Measurements from ENCODE around the gene OR10K2.
"Not testable (repeated sequence)": the region's sequence is repeated elsewhere in the genome, so short reads cannot be mapped to it uniquely, and the experiment has no call there.

OR10K2 gene

DNA sequence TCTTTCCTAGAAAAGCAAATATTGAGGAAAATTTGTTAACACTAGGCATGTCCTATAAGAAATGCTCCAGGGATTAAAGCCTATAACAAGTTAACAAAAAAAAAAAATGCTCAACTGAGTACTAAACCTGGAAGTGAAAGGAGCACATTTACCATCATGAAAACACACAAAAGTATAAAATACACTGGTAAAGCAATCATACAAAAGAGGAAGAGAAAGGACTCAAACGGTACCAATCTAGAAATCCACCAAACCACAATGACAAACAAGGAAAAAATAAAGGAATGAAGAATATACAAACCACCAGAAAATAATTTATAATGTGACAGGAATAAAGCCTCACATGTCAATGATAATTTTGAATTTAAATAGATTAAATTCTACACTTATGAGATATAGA, 51.2 kb downstream of the OR10K2 start:
- Histone ChIP-seq H3K36me3 (ENCODE audit: control insufficient read depth in 1 of 2, insufficient read depth in 2 of 2, low read depth in 1 of 2, low read length in 2 of 2) (no peaks in the 10 kb centered on the region), H3K4me2 (ENCODE audit: low read length, poor library complexity, severe bottlenecking) (no peak overlapping the region), H3K14ac (ENCODE audit: low read length in 2 of 2) (no peak overlapping the region), H3K9ac (ENCODE audit: low read length) (no peak overlapping the region), H3K79me1 (replicated peaks; ENCODE audit: low read length, poor library complexity, severe bottlenecking) (no peaks in the 10 kb centered on the region), H3K27me3 (ENCODE audit: control insufficient read depth in 1 of 2, insufficient read depth in 1 of 2, low read length in 2 of 2) (no peaks in the 10 kb centered on the region), H4K91ac (ENCODE audit: low read length) (no peak overlapping the region), H2AFZ (ENCODE audit: low read depth, low read length) (no peak overlapping the region), H3K4me3 (ENCODE audit: insufficient read depth in 1 of 2, low read depth in 1 of 2, low read length in 2 of 2) (no peak overlapping the region), H2BK5ac (ENCODE audit: low read depth, low read length, poor library complexity, severe bottlenecking) (no peak overlapping the region), H3K27ac (ENCODE audit: low read length, poor library complexity, severe bottlenecking) (no peak overlapping the region), H3K9me3 (ENCODE audit: control insufficient read depth, low read length) (peaks cover 4% of the 10 kb centered on the region), H2BK12ac (ENCODE audit: low read length in 2 of 2) (no peak overlapping the region), H2BK120ac (ENCODE audit: low read depth, low read length) (no peak overlapping the region), H2BK15ac (ENCODE audit: low read depth, poor library complexity, severe bottlenecking) (no peak overlapping the region), H3K23ac (ENCODE audit: low read length in 2 of 2) (no peak overlapping the region), H3K4me1 (ENCODE audit: control insufficient read depth, insufficient read depth, low read depth, low read length) (no peaks in the 10 kb centered on the region), H4K8ac (ENCODE audit: low read length) (no peak overlapping the region), H3K18ac (ENCODE audit: low read depth in 1 of 2, low read length in 2 of 2) (no peak overlapping the region), H3K4ac (ENCODE audit: low read depth in 1 of 2, low read length in 2 of 2) (no peak overlapping the region), H2AK5ac (ENCODE audit: low read length, severe bottlenecking) (no peak overlapping the region)
- no peak for DNase-seq
- no CpG with 5 or more reads among the region's 1 CpG for WGBS

DNA sequence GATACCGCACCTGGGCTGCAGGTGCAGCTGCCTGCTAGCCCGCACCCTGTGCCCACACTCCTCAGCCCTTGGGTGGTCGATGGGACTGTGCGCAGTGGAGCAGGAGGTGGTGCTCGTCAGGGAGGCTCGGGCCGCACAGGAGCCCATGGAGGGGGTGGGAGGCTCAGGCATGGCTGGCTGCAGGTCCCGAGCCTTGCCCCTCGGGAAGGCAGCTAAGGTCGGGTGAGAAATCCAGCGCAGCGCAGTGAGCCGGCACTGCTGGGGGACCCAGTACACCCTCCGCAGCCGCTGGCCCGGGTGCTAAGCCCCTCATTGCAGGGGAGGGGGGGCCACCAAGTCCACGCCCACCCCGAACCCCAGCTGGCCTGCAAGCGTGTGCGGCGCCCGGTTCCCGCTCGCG, 51.9 kb downstream of the OR10K2 start:
- not testable (repeated sequence) for DNase-seq; H4K91ac ChIP-seq (ENCODE audit: low read length); H4K8ac ChIP-seq (ENCODE audit: low read length); H3K27ac ChIP-seq (ENCODE audit: low read length, poor library complexity, severe bottlenecking); H3K4me3 ChIP-seq (ENCODE audit: insufficient read depth in 1 of 2, low read depth in 1 of 2, low read length in 2 of 2); H3K27me3 ChIP-seq (ENCODE audit: control insufficient read depth in 1 of 2, insufficient read depth in 1 of 2, low read length in 2 of 2); H2BK12ac ChIP-seq (ENCODE audit: low read length in 2 of 2); H3K4ac ChIP-seq (ENCODE audit: low read depth in 1 of 2, low read length in 2 of 2); H3K9ac ChIP-seq (ENCODE audit: low read length); H3K9me3 ChIP-seq (ENCODE audit: control insufficient read depth, low read length); H3K4me1 ChIP-seq (ENCODE audit: control insufficient read depth, insufficient read depth, low read depth, low read length); H2AK5ac ChIP-seq (ENCODE audit: low read length, severe bottlenecking); H2AFZ ChIP-seq (ENCODE audit: low read depth, low read length); H3K79me1 ChIP-seq (replicated peaks; ENCODE audit: low read length, poor library complexity, severe bottlenecking); H3K14ac ChIP-seq (ENCODE audit: low read length in 2 of 2); H3K18ac ChIP-seq (ENCODE audit: low read depth in 1 of 2, low read length in 2 of 2); H2BK15ac ChIP-seq (ENCODE audit: low read depth, poor library complexity, severe bottlenecking); H3K4me2 ChIP-seq (ENCODE audit: low read length, poor library complexity, severe bottlenecking); H3K36me3 ChIP-seq (ENCODE audit: control insufficient read depth in 1 of 2, insufficient read depth in 2 of 2, low read depth in 1 of 2, low read length in 2 of 2); H3K23ac ChIP-seq (ENCODE audit: low read length in 2 of 2); H2BK5ac ChIP-seq (ENCODE audit: low read depth, low read length, poor library complexity, severe bottlenecking); H2BK120ac ChIP-seq (ENCODE audit: low read depth, low read length)
- WGBS = 87% methylated on average over 22 of the region's 25 CpGs

DNA sequence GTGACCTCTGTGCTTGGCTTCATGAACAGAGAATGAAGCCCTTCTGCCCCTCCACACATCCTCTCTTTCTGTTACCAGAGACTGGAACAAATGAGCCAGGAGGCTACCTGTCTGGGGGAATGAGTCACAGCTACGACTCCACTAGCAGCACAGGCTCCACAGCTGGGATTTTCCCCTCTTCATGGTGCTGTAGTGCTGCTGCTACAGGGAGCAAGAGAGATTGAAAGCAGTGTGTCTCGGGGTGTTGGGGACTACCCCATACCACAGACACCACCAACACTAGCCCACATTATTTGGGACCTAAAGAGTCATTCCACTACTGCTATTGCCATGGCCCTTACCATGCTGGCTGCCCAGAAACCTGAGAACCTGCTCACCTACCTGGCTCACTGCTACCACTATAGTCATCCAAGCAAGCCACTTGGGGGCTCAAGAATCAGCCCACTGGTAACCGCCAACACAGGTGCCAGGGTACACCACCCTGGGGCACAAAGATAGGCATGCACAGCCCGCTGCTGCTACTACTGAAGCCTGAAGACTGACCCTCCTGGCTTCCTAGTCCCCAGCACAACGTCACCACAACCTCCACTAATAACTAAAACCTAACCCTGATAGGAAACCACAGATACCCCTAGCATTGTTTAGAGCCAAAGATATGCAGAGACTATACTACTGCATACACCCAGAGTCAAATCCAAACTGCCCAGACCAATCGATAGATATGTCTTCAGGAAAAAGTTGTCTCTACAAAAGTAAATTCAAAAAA, 54.7 kb downstream of the OR10K2 start:
- Histone ChIP-seq H2BK15ac (ENCODE audit: low read depth, poor library complexity, severe bottlenecking) (no peak overlapping the region), H3K79me1 (replicated peaks; ENCODE audit: low read length, poor library complexity, severe bottlenecking) (no peaks in the 10 kb centered on the region), H2BK5ac (ENCODE audit: low read depth, low read length, poor library complexity, severe bottlenecking) (no peak overlapping the region), H3K4me1 (ENCODE audit: control insufficient read depth, insufficient read depth, low read depth, low read length) (no peaks in the 10 kb centered on the region), H3K23ac (ENCODE audit: low read length in 2 of 2) (no peak overlapping the region), H3K18ac (ENCODE audit: low read depth in 1 of 2, low read length in 2 of 2) (no peak overlapping the region), H2BK120ac (ENCODE audit: low read depth, low read length) (no peak overlapping the region), H4K8ac (ENCODE audit: low read length) (no peak overlapping the region), H3K14ac (ENCODE audit: low read length in 2 of 2) (no peak overlapping the region), H2AFZ (ENCODE audit: low read depth, low read length) (no peak overlapping the region), H3K4me3 (ENCODE audit: insufficient read depth in 1 of 2, low read depth in 1 of 2, low read length in 2 of 2) (no peak overlapping the region), H4K91ac (ENCODE audit: low read length) (no peak overlapping the region), H3K27me3 (ENCODE audit: control insufficient read depth in 1 of 2, insufficient read depth in 1 of 2, low read length in 2 of 2) (no peaks in the 10 kb centered on the region), H3K9me3 (ENCODE audit: control insufficient read depth, low read length) (peaks cover 4% of the 10 kb centered on the region), H3K4ac (ENCODE audit: low read depth in 1 of 2, low read length in 2 of 2) (no peak overlapping the region), H3K4me2 (ENCODE audit: low read length, poor library complexity, severe bottlenecking) (no peak overlapping the region), H2BK12ac (ENCODE audit: low read length in 2 of 2) (no peak overlapping the region), H3K9ac (ENCODE audit: low read length) (no peak overlapping the region), H3K27ac (ENCODE audit: low read length, poor library complexity, severe bottlenecking) (no peak overlapping the region), H3K36me3 (ENCODE audit: control insufficient read depth in 1 of 2, insufficient read depth in 2 of 2, low read depth in 1 of 2, low read length in 2 of 2) (no peaks in the 10 kb centered on the region), H2AK5ac (ENCODE audit: low read length, severe bottlenecking) (no peak overlapping the region)
- DNase-seq = no peak
- 39% methylated on average over 5 of the region's 6 CpGs for WGBS

Data from mesenchymal stem cell (in vitro differentiated cells and primary cell).